Esophagus squamous epithelium (tissue), 4 donors: Measurements from ENCODE around the gene UBAC2.

ENCODE experiments used
- CTCF ChIP-seq, 6 experiments: fragments of 450-650 bp in 4 of 6; fragments of 200-600 bp in 2 of 6; sonication (generic) in 2 of 6; IDR thresholded peaks; one replicate each; pipeline ENCODE4 v1.5.1; 2016 to 2019; ENCODE audit warnings: antibody characterized with exemption in 6 of 6, mild to moderate bottlenecking in 4 of 6, moderate library complexity in 4 of 6
- POLR2A ChIP-seq, 4 donors: fragments of 450-650 bp; IDR thresholded peaks; one replicate each; pipeline ENCODE4 v1.6.1; 2017; ENCODE audit warnings: antibody characterized with exemption in 4 of 4, mild to moderate bottlenecking in 4 of 4, moderate library complexity in 3 of 4

GRCh38 chr13:99395436-99395835, 194.8 kb downstream of the UBAC2 start:
- TF ChIP-seq POLR2A (IDR thresholded peaks at IDR 0.05) (no peak), CTCF (IDR thresholded peaks at IDR 0.05) (no peak)
